Mammary epithelial cell (primary cell): ENCODE results near the gene MSI1.
"Not testable (repeated sequence)": the region's sequence is repeated elsewhere in the genome, so short reads cannot be mapped to it uniquely, and the experiment has no call there.

Experiments
- EZH2 ChIP-seq: IDR thresholded peaks from 2 replicates; pipeline ENCODE4 v1.6.1; 2012; ENCODE audit warnings: low read length, inconsistent platforms, borderline replicate concordance
- TF ChIP-seq, protein P1 (sequence below), 2 donors: IDR thresholded peaks in 1 of 2; conservative IDR thresholded peaks in 1 of 2; 2 replicates each; pipeline ENCODE4 v1.5.1; 2011 to 2012; ENCODE audit warnings: inconsistent platforms in 2 of 2, low read length in 2 of 2, mild to moderate bottlenecking in 2 of 2, control low read depth in 1 of 2, low read depth in 1 of 2; ENCODE audit not compliant: insufficient read depth in 1 of 2; ENCODE audit errors: extremely low read depth in 1 of 2

DNA sequence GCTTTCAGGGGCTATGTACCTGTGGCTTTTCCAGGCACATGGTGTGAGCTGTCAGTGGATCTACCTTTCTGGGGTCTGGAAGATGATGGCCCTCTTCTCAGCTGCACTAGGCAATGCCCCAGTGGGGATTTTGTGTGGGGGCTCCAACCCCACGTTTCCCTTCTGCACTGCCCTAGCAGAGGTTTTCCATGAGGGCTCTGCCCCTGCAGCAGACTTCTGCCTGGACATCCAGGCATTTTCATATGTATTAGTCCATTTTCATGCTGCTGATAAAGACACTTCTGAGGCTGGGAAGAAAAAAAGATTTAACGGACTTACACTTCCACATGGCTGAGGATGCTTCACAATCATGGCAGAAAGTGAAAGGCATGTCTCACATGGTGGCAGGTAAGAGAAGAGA, 32.6 kb downstream of the MSI1 start:
- TF ChIP-seq, protein P1, sequence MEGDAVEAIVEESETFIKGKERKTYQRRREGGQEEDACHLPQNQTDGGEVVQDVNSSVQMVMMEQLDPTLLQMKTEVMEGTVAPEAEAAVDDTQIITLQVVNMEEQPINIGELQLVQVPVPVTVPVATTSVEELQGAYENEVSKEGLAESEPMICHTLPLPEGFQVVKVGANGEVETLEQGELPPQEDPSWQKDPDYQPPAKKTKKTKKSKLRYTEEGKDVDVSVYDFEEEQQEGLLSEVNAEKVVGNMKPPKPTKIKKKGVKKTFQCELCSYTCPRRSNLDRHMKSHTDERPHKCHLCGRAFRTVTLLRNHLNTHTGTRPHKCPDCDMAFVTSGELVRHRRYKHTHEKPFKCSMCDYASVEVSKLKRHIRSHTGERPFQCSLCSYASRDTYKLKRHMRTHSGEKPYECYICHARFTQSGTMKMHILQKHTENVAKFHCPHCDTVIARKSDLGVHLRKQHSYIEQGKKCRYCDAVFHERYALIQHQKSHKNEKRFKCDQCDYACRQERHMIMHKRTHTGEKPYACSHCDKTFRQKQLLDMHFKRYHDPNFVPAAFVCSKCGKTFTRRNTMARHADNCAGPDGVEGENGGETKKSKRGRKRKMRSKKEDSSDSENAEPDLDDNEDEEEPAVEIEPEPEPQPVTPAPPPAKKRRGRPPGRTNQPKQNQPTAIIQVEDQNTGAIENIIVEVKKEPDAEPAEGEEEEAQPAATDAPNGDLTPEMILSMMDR (conservative IDR thresholded peaks at IDR 0.05 in 1 of 2, IDR thresholded peaks at IDR 0.05 in 1 of 2; ENCODE audit: extremely low read depth in 1 of 2, insufficient read depth in 1 of 2, low read depth in 1 of 2, low read length in 2 of 2), result not testable (repeated sequence)
- not testable (repeated sequence) for TF ChIP-seq EZH2
